ENCODE measurements around the gene TXNDC5.

DNA sequence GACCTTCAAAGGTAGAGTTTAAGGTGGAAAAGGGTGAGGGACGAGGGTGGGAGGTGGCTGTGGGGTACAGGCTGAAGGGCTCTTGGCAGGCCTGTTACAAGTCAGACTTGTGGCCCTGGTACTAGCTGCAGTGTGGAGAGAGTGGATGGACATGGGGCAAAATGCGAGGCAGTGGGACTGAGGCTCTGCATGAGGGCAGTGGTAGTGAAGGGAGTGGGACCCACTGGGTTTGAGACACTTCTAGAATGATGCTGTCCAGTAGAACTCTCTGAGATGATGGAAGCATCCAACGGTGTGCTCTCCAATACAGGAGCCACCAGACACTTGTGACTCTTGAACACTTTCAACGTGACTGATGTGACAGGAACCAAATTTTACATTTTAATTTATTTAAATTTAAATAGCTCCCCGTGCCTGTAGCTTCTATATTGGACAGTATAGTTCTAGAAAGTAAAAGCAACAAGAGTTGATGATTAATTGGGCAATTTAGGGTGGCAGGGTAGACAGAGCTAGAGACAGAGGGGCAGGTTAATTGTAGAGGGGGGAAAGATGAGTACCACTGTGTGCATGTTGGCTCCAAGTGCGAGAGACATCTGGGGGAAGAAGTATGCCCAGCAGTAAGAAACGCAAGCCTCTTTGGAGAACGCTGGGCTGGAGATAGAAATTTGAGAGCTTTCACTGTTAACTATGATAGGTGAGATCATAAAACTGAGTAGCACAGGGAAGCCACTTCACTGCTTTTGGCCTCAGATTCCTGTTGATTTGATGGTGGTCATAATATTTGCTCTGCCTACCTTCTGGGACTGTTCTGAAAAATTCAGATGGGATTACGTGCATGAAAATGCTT is 77.5 kb downstream of the TXNDC5 start:
- TF ChIP-seq, protein P1, sequence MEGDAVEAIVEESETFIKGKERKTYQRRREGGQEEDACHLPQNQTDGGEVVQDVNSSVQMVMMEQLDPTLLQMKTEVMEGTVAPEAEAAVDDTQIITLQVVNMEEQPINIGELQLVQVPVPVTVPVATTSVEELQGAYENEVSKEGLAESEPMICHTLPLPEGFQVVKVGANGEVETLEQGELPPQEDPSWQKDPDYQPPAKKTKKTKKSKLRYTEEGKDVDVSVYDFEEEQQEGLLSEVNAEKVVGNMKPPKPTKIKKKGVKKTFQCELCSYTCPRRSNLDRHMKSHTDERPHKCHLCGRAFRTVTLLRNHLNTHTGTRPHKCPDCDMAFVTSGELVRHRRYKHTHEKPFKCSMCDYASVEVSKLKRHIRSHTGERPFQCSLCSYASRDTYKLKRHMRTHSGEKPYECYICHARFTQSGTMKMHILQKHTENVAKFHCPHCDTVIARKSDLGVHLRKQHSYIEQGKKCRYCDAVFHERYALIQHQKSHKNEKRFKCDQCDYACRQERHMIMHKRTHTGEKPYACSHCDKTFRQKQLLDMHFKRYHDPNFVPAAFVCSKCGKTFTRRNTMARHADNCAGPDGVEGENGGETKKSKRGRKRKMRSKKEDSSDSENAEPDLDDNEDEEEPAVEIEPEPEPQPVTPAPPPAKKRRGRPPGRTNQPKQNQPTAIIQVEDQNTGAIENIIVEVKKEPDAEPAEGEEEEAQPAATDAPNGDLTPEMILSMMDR (IDR thresholded peaks at IDR 0.05), result no peak
- TF ChIP-seq EP300 (IDR thresholded peaks at IDR 0.05), result no peak
